ENCODE measurements around the gene OPN4. TPM values are rescaled to one million over a fixed set of nuclear protein-coding genes. Genes with fewer than 3 reads are reported as not detected.
A peak's percentile ranks its signal among the peaks of the same experiment; 100 is the strongest.

OPN4 gene
- polyA plus RNA-seq, 1 of the 3 experiments (the other 2 are of a cell fraction), result 0.03 TPM

- Histone ChIP-seq H4K20me1 (ENCODE audit: insufficient read depth) (no peaks in the 10 kb centered on the region), H2AFZ (ENCODE audit: low read depth) (no peak overlapping the region), H3K4me2 (no peak overlapping the region), H3K9me2 (no peaks in the 10 kb centered on the region), H3K27ac (ENCODE audit: low read depth in 2 of 2, low read length in 1 of 2) (no peak overlapping the region), H3K9ac (no peak overlapping the region), H3K4me1 (ENCODE audit: control insufficient read depth in 1 of 2, insufficient read depth in 2 of 2, low read depth in 1 of 2, low read length in 1 of 2) (peaks cover 8% of the 10 kb centered on the region in 2 experiments; a peak in 2 of 4 replicates), H3K27me3 (ENCODE audit: insufficient read depth) (no peaks in the 10 kb centered on the region), H3K9me3 (no peaks in the 10 kb centered on the region), H3K36me3 (replicated peaks in 1 of 2; ENCODE audit: control insufficient read depth in 1 of 2, insufficient read depth in 2 of 2, low read length in 1 of 2) (no peaks in the 10 kb centered on the region), H3K79me2 (ENCODE audit: insufficient read depth) (no peaks in the 10 kb centered on the region), H3F3A (replicated peaks; ENCODE audit: insufficient read depth) (no peaks in the 10 kb centered on the region), H3K4me3 (ENCODE audit: low read depth in 2 of 2, low read length in 1 of 2) (no peak overlapping the region)
- TF ChIP-seq POLR2AphosphoS5 (IDR thresholded peaks at IDR 0.05; ENCODE audit: low read depth, low read length) (no peak), TAF1 (IDR thresholded peaks at IDR 0.05; ENCODE audit: borderline replicate concordance, low read depth, low read length) (no peak), ELF1 (IDR thresholded peaks at IDR 0.05) (no peak), RFX5 (IDR thresholded peaks at IDR 0.05; ENCODE audit: low read length) (no peak), SMC3 (IDR thresholded peaks at IDR 0.05; ENCODE audit: low read depth, low read length) (no peak), MEF2A (IDR thresholded peaks at IDR 0.05; ENCODE audit: borderline replicate concordance, low read depth) (no peak), CHD2 (IDR thresholded peaks at IDR 0.05; ENCODE audit: low read length, partially characterized antibody) (no peak), SIN3A (IDR thresholded peaks at IDR 0.05; ENCODE audit: borderline replicate concordance, low read depth, low read length) (no peak)
- TF ChIP-seq, protein P1, sequence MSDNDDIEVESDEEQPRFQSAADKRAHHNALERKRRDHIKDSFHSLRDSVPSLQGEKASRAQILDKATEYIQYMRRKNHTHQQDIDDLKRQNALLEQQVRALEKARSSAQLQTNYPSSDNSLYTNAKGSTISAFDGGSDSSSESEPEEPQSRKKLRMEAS (IDR thresholded peaks at IDR 0.05; ENCODE audit: low read depth), result no peak
- ChIA-PET POLR2A (no interaction called here), CTCF (interaction anchor here (0.8 to 1.6 kb wide), 3 partner anchors 9 to 18 kb away, joined by 3 to 5 read pairs (median 3); no protein-coding TSS in a partner anchor)
- 96% methylated on average over 3 of the region's 3 CpGs for WGBS (ENCODE audit: low lambda C conversion rate)
- DNase-seq, result no peak
Observed at GRCh38 chr10:86653987-86654386, 360 bp upstream of the OPN4 start.

DNA sequence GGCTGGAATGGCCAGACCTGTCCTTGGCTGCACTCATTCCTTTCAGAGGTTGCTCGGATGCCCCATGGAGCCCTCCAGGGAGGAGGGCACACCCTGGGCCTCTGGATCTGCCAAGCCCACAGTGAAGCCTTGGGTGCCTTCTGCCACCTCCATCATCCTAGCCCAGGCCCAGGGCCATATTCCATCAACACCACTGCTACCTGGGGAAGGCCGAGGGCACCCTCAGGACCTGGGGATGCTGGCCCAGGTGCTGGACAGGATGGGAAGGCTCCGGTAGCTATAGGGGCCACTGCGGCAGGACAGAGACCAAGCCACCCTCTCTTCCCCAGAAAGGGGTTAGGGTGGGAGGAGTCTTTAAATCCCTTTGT, 810 bp downstream of the OPN4 start:
- Histone ChIP-seq H3K27ac (ENCODE audit: low read depth in 2 of 2, low read length in 1 of 2) (no peak overlapping the region), H3K4me1 (ENCODE audit: control insufficient read depth in 1 of 2, insufficient read depth in 2 of 2, low read depth in 1 of 2, low read length in 1 of 2) (no peaks in the 10 kb centered on the region), H4K20me1 (ENCODE audit: insufficient read depth) (no peaks in the 10 kb centered on the region), H3K9me2 (no peaks in the 10 kb centered on the region), H3K4me2 (no peak overlapping the region), H3K27me3 (ENCODE audit: insufficient read depth) (no peaks in the 10 kb centered on the region), H3F3A (replicated peaks; ENCODE audit: insufficient read depth) (no peaks in the 10 kb centered on the region), H3K36me3 (replicated peaks in 1 of 2; ENCODE audit: control insufficient read depth in 1 of 2, insufficient read depth in 2 of 2, low read length in 1 of 2) (no peaks in the 10 kb centered on the region), H3K4me3 (ENCODE audit: low read depth in 2 of 2, low read length in 1 of 2) (no peak overlapping the region), H2AFZ (ENCODE audit: low read depth) (no peak overlapping the region), H3K79me2 (ENCODE audit: insufficient read depth) (no peaks in the 10 kb centered on the region), H3K9me3 (no peaks in the 10 kb centered on the region), H3K9ac (no peak overlapping the region)
- POLR2A ChIA-PET, result no interaction called here
- TF ChIP-seq GABPA (IDR thresholded peaks at IDR 0.05; ENCODE audit: low read depth), result no peak
- no peak for TF ChIP-seq TCF12 (IDR thresholded peaks at IDR 0.05)
- TF ChIP-seq NRF1 (IDR thresholded peaks at IDR 0.05; ENCODE audit: low read depth, low read length), result no peak
- no peak for TF ChIP-seq FOXJ3 (CRISPR knock-in tag; IDR thresholded peaks at IDR 0.05)
- TF ChIP-seq YY1 (IDR thresholded peaks at IDR 0.05; ENCODE audit: low read depth), result no peak
- no peak for TF ChIP-seq POLR2AphosphoS5 (IDR thresholded peaks at IDR 0.05; ENCODE audit: low read depth, low read length)
- TF ChIP-seq GATA2 (CRISPR knock-in tag; IDR thresholded peaks at IDR 0.05), result no peak
- TF ChIP-seq FOSL2 (IDR thresholded peaks at IDR 0.05; ENCODE audit: borderline replicate concordance, low read depth), result no peak
- TF ChIP-seq, protein P2, sequence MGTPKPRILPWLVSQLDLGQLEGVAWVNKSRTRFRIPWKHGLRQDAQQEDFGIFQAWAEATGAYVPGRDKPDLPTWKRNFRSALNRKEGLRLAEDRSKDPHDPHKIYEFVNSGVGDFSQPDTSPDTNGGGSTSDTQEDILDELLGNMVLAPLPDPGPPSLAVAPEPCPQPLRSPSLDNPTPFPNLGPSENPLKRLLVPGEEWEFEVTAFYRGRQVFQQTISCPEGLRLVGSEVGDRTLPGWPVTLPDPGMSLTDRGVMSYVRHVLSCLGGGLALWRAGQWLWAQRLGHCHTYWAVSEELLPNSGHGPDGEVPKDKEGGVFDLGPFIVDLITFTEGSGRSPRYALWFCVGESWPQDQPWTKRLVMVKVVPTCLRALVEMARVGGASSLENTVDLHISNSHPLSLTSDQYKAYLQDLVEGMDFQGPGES (IDR thresholded peaks at IDR 0.05; ENCODE audit: low read depth, low read length), result no peak
- TF ChIP-seq CTCF (IDR thresholded peaks at IDR 0.05), result no peak
- TF ChIP-seq ELF1 (IDR thresholded peaks at IDR 0.05), result no peak
- TF ChIP-seq, protein P3, sequence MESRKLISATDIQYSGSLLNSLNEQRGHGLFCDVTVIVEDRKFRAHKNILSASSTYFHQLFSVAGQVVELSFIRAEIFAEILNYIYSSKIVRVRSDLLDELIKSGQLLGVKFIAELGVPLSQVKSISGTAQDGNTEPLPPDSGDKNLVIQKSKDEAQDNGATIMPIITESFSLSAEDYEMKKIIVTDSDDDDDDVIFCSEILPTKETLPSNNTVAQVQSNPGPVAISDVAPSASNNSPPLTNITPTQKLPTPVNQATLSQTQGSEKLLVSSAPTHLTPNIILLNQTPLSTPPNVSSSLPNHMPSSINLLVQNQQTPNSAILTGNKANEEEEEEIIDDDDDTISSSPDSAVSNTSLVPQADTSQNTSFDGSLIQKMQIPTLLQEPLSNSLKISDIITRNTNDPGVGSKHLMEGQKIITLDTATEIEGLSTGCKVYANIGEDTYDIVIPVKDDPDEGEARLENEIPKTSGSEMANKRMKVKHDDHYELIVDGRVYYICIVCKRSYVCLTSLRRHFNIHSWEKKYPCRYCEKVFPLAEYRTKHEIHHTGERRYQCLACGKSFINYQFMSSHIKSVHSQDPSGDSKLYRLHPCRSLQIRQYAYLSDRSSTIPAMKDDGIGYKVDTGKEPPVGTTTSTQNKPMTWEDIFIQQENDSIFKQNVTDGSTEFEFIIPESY (IDR thresholded peaks at IDR 0.05; ENCODE audit: borderline replicate concordance, low read depth), result no peak
- TF ChIP-seq PBX3 (IDR thresholded peaks at IDR 0.05), result no peak
- TF ChIP-seq RXRA (IDR thresholded peaks at IDR 0.05; ENCODE audit: borderline replicate concordance, low read depth), result no peak
- no peak for TF ChIP-seq RAD21 (IDR thresholded peaks at IDR 0.05; ENCODE audit: low read length)
- TF ChIP-seq RFX5 (IDR thresholded peaks at IDR 0.05; ENCODE audit: low read length), result no peak
- TF ChIP-seq RCOR1 (IDR thresholded peaks at IDR 0.05; ENCODE audit: low read length), result no peak
- no peak for TF ChIP-seq EP300 (IDR thresholded peaks at IDR 0.05; ENCODE audit: borderline replicate concordance in 1 of 2, low read depth in 1 of 2, low read length in 1 of 2)
- TF ChIP-seq CHD2 (IDR thresholded peaks at IDR 0.05; ENCODE audit: low read length, partially characterized antibody), result no peak
- peak; percentile 4 for DNase-seq
- CTCF ChIA-PET, result interaction anchor here (1.6 kb wide), 1 partner anchor 8 kb away, joined by 5 read pairs; no protein-coding TSS in a partner anchor
- 83% methylated on average over 3 of the region's 4 CpGs for WGBS (ENCODE audit: low lambda C conversion rate)
